ENCODE data around the gene IL33. TPM values are rescaled to one million over a fixed set of nuclear protein-coding genes. Genes with fewer than 3 reads are reported as not detected.

Gene IL33
- total and polyA plus RNA-seq, 2 experiments from 2014 or later, result 2.9 to 3.8 TPM

DNA sequence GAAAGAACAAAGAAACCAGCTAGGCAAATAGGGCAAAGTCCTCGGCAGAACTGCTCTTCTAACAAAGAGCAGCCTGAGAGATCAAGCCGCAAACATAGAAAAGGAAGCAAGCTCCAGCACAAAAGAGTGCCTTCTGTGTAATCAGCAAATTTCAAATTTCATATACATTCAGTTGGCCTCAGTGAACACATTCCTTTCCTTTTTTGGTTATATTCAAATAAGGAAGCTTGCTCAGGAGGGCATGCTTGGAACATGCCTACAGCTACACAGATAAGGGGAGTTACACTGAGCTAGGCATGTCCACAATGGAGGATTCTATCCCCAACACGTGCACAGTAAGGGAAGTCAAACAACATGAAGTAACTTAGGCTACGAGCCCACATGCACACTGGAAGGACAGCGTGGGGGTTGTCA is 23.4 kb downstream of the IL33 start:
- in situ Hi-C loops (cut with MboI), result no loop called here
- H3K79me2 ChIP-seq (ENCODE audit: insufficient read depth), result no peaks in the 10 kb centered on the region
- no peak overlapping the region for H3K4me2 ChIP-seq (ENCODE audit: unreplicated experiment)
- no peak overlapping the region for H3K9ac ChIP-seq
- peak overlapping the region; percentile 52 for H2AFZ ChIP-seq
- H3K4me1 ChIP-seq (ENCODE audit: insufficient read depth), result 0 out of 2 replicates have a peak, but pooled peaks cover 8% of the 10 kb centered on the region
- no peak for TF ChIP-seq EZH2phosphoT487 (IDR thresholded peaks at IDR 0.05; ENCODE audit: insufficient read depth, low read depth)
- TF ChIP-seq EZH2 (IDR thresholded peaks at IDR 0.05; ENCODE audit: insufficient read depth, poor library complexity, severe bottlenecking), result no peak
- no peaks in the 10 kb centered on the region for H3K27me3 ChIP-seq (replicated peaks; ENCODE audit: insufficient read depth)
- no peaks in the 10 kb centered on the region for H3K36me3 ChIP-seq (ENCODE audit: low read depth)
- no peak overlapping the region for H3K4me3 ChIP-seq
- H3K9me2 ChIP-seq (ENCODE audit: insufficient read depth), result no peaks in the 10 kb centered on the region
- H3F3A ChIP-seq (ENCODE audit: insufficient read depth), result peaks cover 11% of the 10 kb centered on the region
- WGBS, 2 experiments (ENCODE audit: low coverage in 1 of 2, low lambda C conversion rate in 2 of 2, missing lambda C conversion rate in 2 of 2), result 75 to 78% methylated on average over 5 of the region's 5 CpGs
- no peaks in the 10 kb centered on the region for H3K9me3 ChIP-seq (ENCODE audit: low read depth)
- no peak for DNase-seq
- no peak overlapping the region for H3K27ac ChIP-seq
- no peaks in the 10 kb centered on the region for H4K20me1 ChIP-seq (ENCODE audit: insufficient read depth)

DNA sequence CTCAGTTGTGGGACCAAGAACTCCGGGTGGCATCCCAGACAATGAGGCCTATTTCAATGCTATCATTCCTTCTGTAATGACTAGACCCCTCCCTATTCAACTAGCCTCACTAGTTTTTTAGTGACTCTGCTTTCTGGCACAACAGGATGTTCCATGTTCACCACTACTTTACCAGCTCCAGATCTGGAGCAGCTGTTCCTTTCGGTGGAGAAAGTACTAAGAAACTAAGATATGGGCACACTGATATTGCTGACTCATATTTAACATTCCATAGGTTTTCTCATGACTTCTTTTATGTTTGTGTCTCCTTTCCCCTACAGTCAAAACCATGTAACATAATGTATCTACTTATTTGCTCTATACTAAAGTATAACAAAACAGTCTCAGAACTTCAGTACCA is 24.1 kb downstream of the IL33 start:
- Histone ChIP-seq H3K79me2 (ENCODE audit: insufficient read depth) (no peaks in the 10 kb centered on the region), H3K4me1 (ENCODE audit: insufficient read depth) (0 out of 2 replicates have a peak, but pooled peaks cover 9% of the 10 kb centered on the region), H3K36me3 (ENCODE audit: low read depth) (no peaks in the 10 kb centered on the region), H3K4me3 (no peak overlapping the region), H3K9me3 (ENCODE audit: low read depth) (no peaks in the 10 kb centered on the region), H4K20me1 (ENCODE audit: insufficient read depth) (no peaks in the 10 kb centered on the region), H3F3A (ENCODE audit: insufficient read depth) (peaks cover 12% of the 10 kb centered on the region), H3K27me3 (replicated peaks; ENCODE audit: insufficient read depth) (no peaks in the 10 kb centered on the region), H3K4me2 (ENCODE audit: unreplicated experiment) (no peak overlapping the region), H3K27ac (no peak overlapping the region), H3K9me2 (ENCODE audit: insufficient read depth) (no peaks in the 10 kb centered on the region), H2AFZ (0 out of 2 replicates have a peak overlapping the region, but pooled peaks have one; percentile 52), H3K9ac (no peak overlapping the region)
- in situ Hi-C loops (cut with MboI), result no loop called here
- TF ChIP-seq EZH2phosphoT487 (IDR thresholded peaks at IDR 0.05; ENCODE audit: insufficient read depth, low read depth) (no peak), EZH2 (IDR thresholded peaks at IDR 0.05; ENCODE audit: insufficient read depth, poor library complexity, severe bottlenecking) (no peak)
- 94 to 96% methylated on average over 2 of the region's 2 CpGs for WGBS, 2 experiments (ENCODE audit: low coverage in 1 of 2, low lambda C conversion rate in 2 of 2, missing lambda C conversion rate in 2 of 2)
- no peak for DNase-seq

DNA sequence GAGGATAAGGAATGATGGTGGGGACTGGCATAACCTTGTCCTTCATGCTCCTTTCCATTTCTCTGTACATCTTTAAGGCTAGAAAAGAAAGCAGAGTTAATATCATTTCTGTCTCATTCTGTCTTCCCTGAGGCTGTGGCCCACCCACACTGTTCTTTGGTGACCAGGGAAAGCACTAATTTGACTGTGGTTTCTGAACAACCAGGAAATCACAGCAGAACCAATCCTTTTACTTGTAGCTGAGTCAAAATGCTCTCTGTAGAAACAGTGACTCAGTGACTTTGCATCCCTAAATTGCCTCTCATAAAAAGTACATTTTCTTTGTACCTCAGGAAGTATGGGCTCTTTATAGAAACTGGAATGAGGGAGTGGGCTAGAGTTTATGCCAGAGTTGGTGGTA is 28.1 kb downstream of the IL33 start:
- Histone ChIP-seq H3K4me1 (ENCODE audit: insufficient read depth) (0 out of 2 replicates have a peak, but pooled peaks cover 9% of the 10 kb centered on the region), H3K4me2 (ENCODE audit: unreplicated experiment) (peak overlapping the region; percentile 23), H3K79me2 (ENCODE audit: insufficient read depth) (no peaks in the 10 kb centered on the region), H3F3A (ENCODE audit: insufficient read depth) (peaks cover 24% of the 10 kb centered on the region), H3K4me3 (no peak overlapping the region), H3K9ac (no peak overlapping the region), H4K20me1 (ENCODE audit: insufficient read depth) (no peaks in the 10 kb centered on the region), H2AFZ (peak overlapping the region; percentile 75), H3K27ac (peak overlapping the region; percentile 34; the same call in 1 of the 2 replicates), H3K9me2 (ENCODE audit: insufficient read depth) (no peaks in the 10 kb centered on the region), H3K36me3 (ENCODE audit: low read depth) (no peaks in the 10 kb centered on the region), H3K27me3 (replicated peaks; ENCODE audit: insufficient read depth) (no peaks in the 10 kb centered on the region), H3K9me3 (ENCODE audit: low read depth) (no peaks in the 10 kb centered on the region)
- TF ChIP-seq EZH2phosphoT487 (IDR thresholded peaks at IDR 0.05; ENCODE audit: insufficient read depth, low read depth) (no peak), EZH2 (IDR thresholded peaks at IDR 0.05; ENCODE audit: insufficient read depth, poor library complexity, severe bottlenecking) (no peak)
- in situ Hi-C loops (cut with MboI), result no loop called here
- peak; percentile 71 for DNase-seq

DNA sequence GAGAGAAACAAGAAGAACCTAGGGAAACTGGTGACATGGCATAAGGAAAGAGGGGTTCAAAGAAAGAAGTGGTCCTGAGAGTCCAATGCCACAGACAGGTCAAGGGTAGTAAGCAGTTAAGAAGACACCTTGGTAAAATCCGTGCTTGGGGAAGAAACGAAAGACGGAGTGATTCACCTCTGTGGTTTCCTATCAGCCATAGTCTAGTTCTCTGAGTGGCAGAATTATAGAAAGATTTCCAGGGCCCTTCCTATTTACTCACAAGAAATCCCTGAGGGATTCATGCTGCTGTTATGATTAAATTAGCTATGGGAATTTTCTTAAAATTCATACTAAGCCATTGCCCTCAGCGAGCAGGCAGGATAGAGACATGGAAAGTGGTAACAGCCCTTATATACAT is 31.7 kb downstream of the IL33 start:
- Histone ChIP-seq H3K4me1 (ENCODE audit: insufficient read depth) (0 out of 2 replicates have a peak, but pooled peaks cover 9% of the 10 kb centered on the region), H3K9me2 (ENCODE audit: insufficient read depth) (no peaks in the 10 kb centered on the region), H3K36me3 (ENCODE audit: low read depth) (no peaks in the 10 kb centered on the region), H3K9me3 (ENCODE audit: low read depth) (no peaks in the 10 kb centered on the region), H2AFZ (no peak overlapping the region), H3K79me2 (ENCODE audit: insufficient read depth) (no peaks in the 10 kb centered on the region), H3K27me3 (replicated peaks; ENCODE audit: insufficient read depth) (no peaks in the 10 kb centered on the region), H3K4me3 (no peak overlapping the region), H4K20me1 (ENCODE audit: insufficient read depth) (no peaks in the 10 kb centered on the region), H3K9ac (no peak overlapping the region), H3K27ac (no peak overlapping the region), H3K4me2 (ENCODE audit: unreplicated experiment) (no peak overlapping the region), H3F3A (ENCODE audit: insufficient read depth) (peaks cover 24% of the 10 kb centered on the region)
- in situ Hi-C loops (cut with MboI), result no loop called here
- 47 to 52% methylated on average over 4 of the region's 4 CpGs for WGBS, 2 experiments (ENCODE audit: low coverage in 1 of 2, low lambda C conversion rate in 2 of 2, missing lambda C conversion rate in 2 of 2)
- no peak for TF ChIP-seq EZH2phosphoT487 (IDR thresholded peaks at IDR 0.05; ENCODE audit: insufficient read depth, low read depth)
- TF ChIP-seq EZH2 (IDR thresholded peaks at IDR 0.05; ENCODE audit: insufficient read depth, poor library complexity, severe bottlenecking), result no peak
- DNase-seq, result peak; percentile 46
